Tibial nerve (tissue), 4 donors: ENCODE results near the gene IGF2BP1. TPM values are rescaled to one million over a fixed set of nuclear protein-coding genes. Genes with fewer than 3 reads are reported as not detected.

Experiments used
- DNase-seq, 2 donors: peaks; one replicate each; pipeline ENCODE4 v3.0.0-alpha.2; 2019; ENCODE audit warnings: low spot score in 2 of 2
- H3K27ac ChIP-seq, 4 donors: fragments of 200-600 bp; sonication (generic) in 3 of 4; one replicate each; pipeline ENCODE4 v1.5.1; 2017 to 2019; ENCODE audit warnings: mild to moderate bottlenecking in 1 of 4
- H3K27me3 ChIP-seq, 2 donors: fragments of 200-600 bp; sonication (generic) in 1 of 2; one replicate each; pipeline versions ENCODE4 v1.5.1 to v1.6.0; 2017 to 2019
- H3K36me3 ChIP-seq, 3 donors: fragments of 200-600 bp; sonication (generic); one replicate each; pipeline ENCODE4 v1.5.1; 2018 to 2019
- H3K4me1 ChIP-seq, 4 donors: fragments of 200-600 bp; sonication (generic) in 3 of 4; one replicate each; pipeline ENCODE4 v1.5.1; 2017 to 2019
- H3K4me3 ChIP-seq, 4 donors: fragments of 200-600 bp; sonication (generic) in 3 of 4; one replicate each; pipeline ENCODE4 v1.5.1; 2017 to 2019; ENCODE audit warnings: mild to moderate bottlenecking in 1 of 4, moderate library complexity in 1 of 4
- H3K9me3 ChIP-seq, 4 donors: fragments of 200-600 bp; sonication (generic) in 3 of 4; one replicate each; pipeline ENCODE4 v1.5.1; 2017 to 2019
- CTCF ChIP-seq, 5 experiments: fragments of 200-600 bp in 3 of 5; fragments of 450-650 bp in 2 of 5; sonication (generic) in 3 of 5; IDR thresholded peaks; one replicate each; pipeline ENCODE4 v1.5.1; 2016 to 2019; ENCODE audit warnings: antibody characterized with exemption in 5 of 5, mild to moderate bottlenecking in 3 of 5, moderate library complexity in 2 of 5
- EP300 ChIP-seq, 2 donors: sonication (generic); formaldehyde crosslinking; IDR thresholded peaks; one replicate each; pipeline ENCODE4 v1.6.1; 2017; ENCODE audit warnings: antibody characterized with exemption in 2 of 2, mild to moderate bottlenecking in 1 of 2
- POLR2A ChIP-seq, 2 donors: fragments of 450-650 bp; IDR thresholded peaks; one replicate each; pipeline ENCODE4 v1.6.1; 2017; ENCODE audit warnings: antibody characterized with exemption in 2 of 2, mild to moderate bottlenecking in 2 of 2, moderate library complexity in 2 of 2
- WGBS, 2 donors: methylation state at CpG; one replicate each; pipeline ENCODE4 v1.1.5; 2018; 5-methylcytosine and 5-hydroxymethylcytosine counted together
- total RNA-seq, 4 donors: library from RNA; depleted of rRNA; stranded (reverse); fragments of >200 nt; gene quantifications; one replicate each; pipeline ENCODE4 v1.1.0, GENCODE V29; 2016

The IGF2BP1 gene
- total RNA-seq, 4 donors from 2014 or later, result not detected

DNA sequence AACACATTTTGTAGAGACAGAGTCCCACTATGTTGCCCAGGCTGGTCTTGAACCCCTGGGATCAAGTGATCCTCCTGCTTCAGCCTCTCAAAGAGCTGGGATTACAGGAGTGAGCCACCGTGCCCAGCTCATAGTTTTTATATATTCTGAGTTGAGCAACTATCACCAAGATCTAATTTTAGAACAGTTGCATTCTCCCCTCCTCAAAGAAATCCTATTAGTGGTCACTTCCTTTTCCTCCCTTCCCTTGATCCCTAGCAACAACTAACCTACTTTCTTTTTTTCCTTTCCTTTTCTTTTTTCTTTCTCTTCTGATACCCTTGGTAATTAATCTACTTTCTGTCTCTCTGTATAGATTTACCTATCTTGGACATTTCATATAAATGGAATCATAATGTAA is 73.9 kb downstream of the IGF2BP1 start:
- WGBS, 2 donors, result 38 to 65% methylated on average over 1 of the region's 1 CpG
- peaks cover 0 to 14% of the 10 kb centered on the region in 2 donors for H3K27me3 ChIP-seq
- TF ChIP-seq EP300 (IDR thresholded peaks at IDR 0.05), result no peak
- TF ChIP-seq CTCF (IDR thresholded peaks at IDR 0.05), result no peak
- no peak for TF ChIP-seq POLR2A (IDR thresholded peaks at IDR 0.05)
- H3K27ac ChIP-seq, result no peak overlapping the region
- H3K4me3 ChIP-seq, result no peak overlapping the region
- H3K4me1 ChIP-seq, result no peaks in the 10 kb centered on the region
- DNase-seq, result no peak
- peaks cover 0 to 3% (median 0%) of the 10 kb centered on the region in 4 donors for H3K9me3 ChIP-seq
- H3K36me3 ChIP-seq, result no peaks in the 10 kb centered on the region

- peaks cover 0 to 3% (median 0%) of the 10 kb centered on the region in 4 donors for H3K9me3 ChIP-seq
- no peaks in the 10 kb centered on the region for H3K4me1 ChIP-seq
- TF ChIP-seq POLR2A (IDR thresholded peaks at IDR 0.05) (no peak), EP300 (IDR thresholded peaks at IDR 0.05) (no peak), CTCF (IDR thresholded peaks at IDR 0.05) (no peak)
- H3K27me3 ChIP-seq, result peaks cover 0 to 27% of the 10 kb centered on the region in 2 donors
- no peaks in the 10 kb centered on the region for H3K36me3 ChIP-seq
- DNase-seq, result no peak
- H3K4me3 ChIP-seq, result no peak overlapping the region
- no peak overlapping the region for H3K27ac ChIP-seq
- whole genome bisulfite sequencing, 2 donors, result 76 to 77% methylated on average over 3 of the region's 3 CpGs
Observed at GRCh38 chr17:49074851-49075540, 77.8 kb downstream of the IGF2BP1 start.

GRCh38 chr17:49076573-49077384 is 79.6 kb downstream of the IGF2BP1 start:
- WGBS, 2 donors, result 72 to 75% methylated on average over 7 of the region's 7 CpGs

GRCh38 chr17:49078248-49078647 is 81.1 kb downstream of the IGF2BP1 start:
- no peaks in the 10 kb centered on the region for H3K36me3 ChIP-seq
- WGBS, 2 donors, result 73 to 78% methylated on average over 7 of the region's 7 CpGs

More at GRCh38 chr17:49076573-49077384, 79.6 kb downstream of the IGF2BP1 start:
- peaks cover 0 to 27% of the 10 kb centered on the region in 2 donors for H3K27me3 ChIP-seq
- TF ChIP-seq CTCF (IDR thresholded peaks at IDR 0.05), result no peak
- no peak for TF ChIP-seq EP300 (IDR thresholded peaks at IDR 0.05)
- TF ChIP-seq POLR2A (IDR thresholded peaks at IDR 0.05), result no peak
- H3K36me3 ChIP-seq, result no peaks in the 10 kb centered on the region
- no peaks in the 10 kb centered on the region for H3K4me1 ChIP-seq
- no peak for DNase-seq
- no peaks in the 10 kb centered on the region for H3K9me3 ChIP-seq
- H3K4me3 ChIP-seq, result no peak overlapping the region
- H3K27ac ChIP-seq, result no peak overlapping the region

More at GRCh38 chr17:49078248-49078647, 81.1 kb downstream of the IGF2BP1 start:
- Histone ChIP-seq H3K27ac (no peak overlapping the region), H3K4me1 (no peaks in the 10 kb centered on the region), H3K27me3 (peaks cover 0 to 23% of the 10 kb centered on the region in 2 donors), H3K4me3 (no peak overlapping the region), H3K9me3 (no peaks in the 10 kb centered on the region)
- no peak for TF ChIP-seq CTCF (IDR thresholded peaks at IDR 0.05)
- no peak for TF ChIP-seq EP300 (IDR thresholded peaks at IDR 0.05)
- no peak for DNase-seq
